HEK293 (cell line): Measurements from ENCODE around the gene MS4A4A.

Experiments
- CTCF ChIA-PET: fragments of 350-600 bp; formaldehyde crosslinking; extraction: SDS; loops from one replicate; lab custom pipeline; 2021; ENCODE audit warnings: antibody characterized with exemption; lab: Yijun Ruan, JAX
- POLR2A ChIA-PET: fragments of 300-600 bp; formaldehyde crosslinking; extraction: SDS; loops from one replicate; lab custom pipeline; 2020; ENCODE audit warnings: antibody characterized with exemption, inconsistent platforms; lab: Yijun Ruan, JAX
- H3K27ac ChIP-seq: fragments of 200-500 bp; sonication (Bioruptor generic); 2 replicates; pipeline ENCODE4 v1.5.1; 2014; ENCODE audit warnings: low read depth, low read length, control low read depth, inconsistent platforms; ENCODE audit errors: extremely low read depth
- H3K36me3 ChIP-seq, 2 experiments: fragments of 200-500 bp in 1 of 2; sonication (Bioruptor generic) in 1 of 2; 1 replicate in 1 of 2; 2 replicates in 1 of 2; pipeline ENCODE4 v1.5.1; 2014 to 2017; ENCODE audit warnings: inconsistent platforms in 2 of 2, low read length in 2 of 2; ENCODE audit not compliant: control insufficient read depth in 2 of 2, insufficient read depth in 1 of 2
- H3K4me1 ChIP-seq: fragments of 200-500 bp; sonication (Bioruptor generic); 2 replicates; pipeline ENCODE4 v1.5.1; 2014; ENCODE audit warnings: mild to moderate bottlenecking, low read length, inconsistent platforms; ENCODE audit not compliant: control insufficient read depth, insufficient read depth
- H3K4me3 ChIP-seq: 2 replicates; pipeline ENCODE4 v1.5.1; 2011; ENCODE audit warnings: low read depth, mild to moderate bottlenecking, control low read depth, low read length, moderate library complexity
- H3K9me3 ChIP-seq: fragments of 200-500 bp; sonication (Bioruptor generic); 2 replicates; pipeline ENCODE4 v1.5.1; 2014; ENCODE audit warnings: low read depth, low read length, inconsistent platforms; ENCODE audit not compliant: control insufficient read depth, insufficient read depth
- BCL11B ChIP-seq: fragments of 450-650 bp; formaldehyde crosslinking; IDR thresholded peaks from 2 replicates; pipeline ENCODE4 v1.5.1; 2016; ENCODE audit warnings: low read depth, missing biosample characterization, missing genetic modification characterization
- GLIS1 ChIP-seq: fragments of 450-650 bp; formaldehyde crosslinking; IDR thresholded peaks from 2 replicates; pipeline ENCODE4 v1.5.1; 2016; ENCODE audit warnings: missing biosample characterization, missing genetic modification characterization
- HOXA7 ChIP-seq: sonication (generic); formaldehyde crosslinking; IDR thresholded peaks from 2 replicates; pipeline ENCODE4 v1.8.1; 2022; ENCODE audit warnings: missing genetic modification reagents, borderline replicate concordance
- KLF1 ChIP-seq: fragments of 450-650 bp; formaldehyde crosslinking; IDR thresholded peaks from 2 replicates; pipeline ENCODE4 v1.5.1; 2016; ENCODE audit warnings: missing biosample characterization, missing genetic modification characterization
- KLF7 ChIP-seq: fragments of 450-650 bp; formaldehyde crosslinking; IDR thresholded peaks from 2 replicates; pipeline ENCODE4 v1.5.1; 2016; ENCODE audit warnings: missing biosample characterization, missing genetic modification characterization, borderline replicate concordance
- KLF8 ChIP-seq: fragments of 450-650 bp; formaldehyde crosslinking; IDR thresholded peaks from 2 replicates; pipeline ENCODE4 v1.5.1; 2016; ENCODE audit warnings: missing biosample characterization, missing genetic modification characterization
- SALL2 ChIP-seq: fragments of 450-650 bp; formaldehyde crosslinking; IDR thresholded peaks from 2 replicates; pipeline ENCODE4 v1.5.0; 2017; ENCODE audit warnings: missing biosample characterization, mild to moderate bottlenecking, missing genetic modification characterization, borderline replicate concordance
- ZBTB1 ChIP-seq: fragments of 450-650 bp; formaldehyde crosslinking; IDR thresholded peaks from 2 replicates; pipeline ENCODE4 v1.5.1; 2016; ENCODE audit warnings: missing biosample characterization, missing genetic modification characterization
- ZBTB21 ChIP-seq: fragments of 450-650 bp; formaldehyde crosslinking; IDR thresholded peaks from 2 replicates; pipeline ENCODE4 v1.5.1; 2017; ENCODE audit warnings: missing biosample characterization, missing genetic modification characterization
- ZNF157 ChIP-seq: fragments of 450-650 bp; formaldehyde crosslinking; IDR thresholded peaks from 2 replicates; pipeline ENCODE4 v1.5.1; 2016; ENCODE audit warnings: missing biosample characterization, missing genetic modification characterization
- ZNF174 ChIP-seq: fragments of 450-650 bp; formaldehyde crosslinking; IDR thresholded peaks from 2 replicates; pipeline ENCODE4 v1.5.0; 2017; ENCODE audit warnings: missing biosample characterization, mild to moderate bottlenecking, missing genetic modification characterization
- ZNF223 ChIP-seq: fragments of 450-650 bp; formaldehyde crosslinking; IDR thresholded peaks from 2 replicates; pipeline ENCODE4 v1.5.1; 2016; ENCODE audit warnings: missing biosample characterization, missing genetic modification characterization
- ZNF366 ChIP-seq: fragments of 450-650 bp; formaldehyde crosslinking; conservative IDR thresholded peaks from 2 replicates; pipeline ENCODE4 v1.5.1; 2016; ENCODE audit warnings: missing biosample characterization, missing genetic modification characterization
- ZNF433 ChIP-seq: fragments of 450-650 bp; formaldehyde crosslinking; IDR thresholded peaks from 2 replicates; pipeline ENCODE4 v1.5.1; 2016; ENCODE audit warnings: missing biosample characterization, missing genetic modification characterization, low read depth
- ZNF473 ChIP-seq: fragments of 450-650 bp; formaldehyde crosslinking; IDR thresholded peaks from 2 replicates; pipeline ENCODE4 v1.5.1; 2017; ENCODE audit warnings: missing biosample characterization, missing genetic modification characterization
- ZNF530 ChIP-seq: fragments of 450-650 bp; formaldehyde crosslinking; IDR thresholded peaks from 2 replicates; pipeline ENCODE4 v1.5.1; 2016; ENCODE audit warnings: low read depth, missing biosample characterization, missing genetic modification characterization
- ZNF544 ChIP-seq: fragments of 450-650 bp; formaldehyde crosslinking; IDR thresholded peaks from 2 replicates; pipeline ENCODE4 v1.5.0; 2017; ENCODE audit warnings: missing biosample characterization, missing genetic modification characterization
- ZNF555 ChIP-seq: fragments of 450-650 bp; formaldehyde crosslinking; conservative IDR thresholded peaks from 2 replicates; pipeline ENCODE4 v1.5.1; 2017; ENCODE audit warnings: missing biosample characterization, mild to moderate bottlenecking, missing genetic modification characterization, inconsistent platforms
- ZNF621 ChIP-seq: fragments of 450-650 bp; formaldehyde crosslinking; IDR thresholded peaks from 2 replicates; pipeline ENCODE4 v1.5.1; 2017; ENCODE audit warnings: missing biosample characterization, missing genetic modification characterization
- ZNF623 ChIP-seq: fragments of 450-650 bp; formaldehyde crosslinking; IDR thresholded peaks from 2 replicates; pipeline ENCODE4 v1.5.1; 2016; ENCODE audit warnings: missing biosample characterization, missing genetic modification characterization
- ZNF626 ChIP-seq: fragments of 450-650 bp; sonication (Bioruptor Pico); formaldehyde crosslinking; IDR thresholded peaks from 2 replicates; pipeline ENCODE4 v1.5.1; 2018; ENCODE audit warnings: missing biosample characterization, missing genetic modification characterization, inconsistent platforms
- ZNF654 ChIP-seq: fragments of 450-650 bp; formaldehyde crosslinking; IDR thresholded peaks from 2 replicates; pipeline ENCODE4 v1.5.1; 2016; ENCODE audit warnings: low read depth, missing biosample characterization, missing genetic modification characterization
- ZNF660 ChIP-seq: fragments of 450-650 bp; IDR thresholded peaks from 2 replicates; pipeline ENCODE4 v1.5.1; 2018; ENCODE audit warnings: missing biosample characterization, mild to moderate bottlenecking, missing genetic modification characterization
- ZNF830 ChIP-seq: fragments of 450-650 bp; IDR thresholded peaks from 2 replicates; pipeline ENCODE4 v1.5.0; 2018; ENCODE audit warnings: missing biosample characterization, missing genetic modification characterization, low read depth, mild to moderate bottlenecking, moderate library complexity
- ZSCAN16 ChIP-seq: fragments of 450-650 bp; formaldehyde crosslinking; IDR thresholded peaks from 2 replicates; pipeline ENCODE4 v1.5.1; 2016; ENCODE audit warnings: missing biosample characterization, missing genetic modification characterization

Gene MS4A4A

GRCh38 chr11:60334005-60334620 lies 53.6 kb downstream of the MS4A4A start:
- CTCF ChIA-PET: interaction anchor here (0.5 to 4.5 kb wide), 23 partner anchors 8 to 665 kb away, joined by 3 to 30 read pairs (median 3); partner anchors contain the start of gene PATL1
- POLR2A ChIA-PET: no interaction called here
- no peaks in the 10 kb centered on the region for H3K4me1 ChIP-seq
- H3K36me3 ChIP-seq: no peaks in the 10 kb centered on the region
- no peak overlapping the region for H3K4me3 ChIP-seq
- TF ChIP-seq ZSCAN16 (tag by site-specific recombination) (no peak), KLF7 (tag by site-specific recombination) (no peak), ZBTB1 (tag by site-specific recombination) (no peak), ZBTB21 (tag by site-specific recombination) (no peak), KLF8 (no peak), ZNF654 (0 out of 2 replicates have a peak, but pooled peaks have one; percentile 11), ZNF473 (tag by site-specific recombination) (no peak), HOXA7 (CRISPR knock-in tag) (no peak), ZNF623 (tag by site-specific recombination) (no peak)
- TF ChIP-seq, all 188 proteins: peak for 1
- Histone ChIP-seq H3K9me3 (no peaks in the 10 kb centered on the region), H3K27ac (no peak overlapping the region)

GRCh38 chr11:60336767-60337391 lies 56.4 kb downstream of the MS4A4A start:
- Histone ChIP-seq H3K9me3 (no peaks in the 10 kb centered on the region), H3K27ac (no peak overlapping the region), H3K36me3 (no peaks in the 10 kb centered on the region), H3K4me3 (no peak overlapping the region), H3K4me1 (no peaks in the 10 kb centered on the region)
- ChIA-PET POLR2A (no interaction called here), CTCF (interaction anchor here (0.6 kb wide), 1 partner anchor 281 kb away, joined by 3 read pairs; no protein-coding TSS in a partner anchor)
- TF ChIP-seq HOXA7 (CRISPR knock-in tag) (no peak), ZNF223 (tag by site-specific recombination) (no peak), BCL11B (no peak), KLF1 (tag by site-specific recombination) (no peak), SALL2 (no peak), ZNF621 (no peak), ZNF660 (tag by site-specific recombination) (no peak)

GRCh38 chr11:60338053-60338452 lies 57.6 kb downstream of the MS4A4A start:
- no peaks in the 10 kb centered on the region for H3K4me1 ChIP-seq
- H3K9me3 ChIP-seq: no peaks in the 10 kb centered on the region
- ChIA-PET POLR2A (no interaction called here), CTCF (interaction anchor here (0.6 kb wide), 1 partner anchor 1534 kb away, joined by 3 read pairs; no protein-coding TSS in a partner anchor)
- H3K27ac ChIP-seq: no peak overlapping the region
- TF ChIP-seq ZNF830 (no peak), ZNF366 (tag by site-specific recombination) (no peak), GLIS1 (tag by site-specific recombination) (no peak), ZNF555 (no peak), ZNF544 (no peak), ZNF157 (no peak), ZNF433 (tag by site-specific recombination) (no peak), ZNF626 (tag by site-specific recombination) (no peak), ZNF530 (no peak), ZNF174 (tag by site-specific recombination) (no peak)
- H3K4me3 ChIP-seq: no peak overlapping the region
- no peaks in the 10 kb centered on the region for H3K36me3 ChIP-seq
